Left lung (tissue), 10 donors: ENCODE results near the gene IL36G. TPM values are rescaled to one million over a fixed set of nuclear protein-coding genes. Genes with fewer than 3 reads are reported as not detected.

Experiments
- ATAC-seq: fragments of 200-7000 bp; cut with Tn5 transposase; one replicate; pipeline ENCODE4 v1.9.1; 2020; ENCODE audit warnings: moderate library complexity
- DNase-seq, 4 donors: peaks; one replicate each; pipeline ENCODE4 v3.0.0-alpha.2; 2013 to 2020
- H3K27ac ChIP-seq, 2 donors: fragments of 200-600 bp; sonication (generic) in 1 of 2; one replicate each; pipeline versions ENCODE4 v1.5.0 to v1.8.0; 2020 to 2021
- H3K27me3 ChIP-seq, 2 donors: fragments of 200-600 bp; sonication (generic) in 1 of 2; one replicate each; pipeline versions ENCODE4 v1.5.0 to v1.8.0; 2020 to 2021
- H3K36me3 ChIP-seq, 2 donors: fragments of 200-600 bp; sonication (generic) in 1 of 2; one replicate each; pipeline versions ENCODE4 v1.5.0 to v1.8.0; 2020 to 2021
- H3K4me1 ChIP-seq, 2 donors: fragments of 200-600 bp; one replicate each; pipeline ENCODE4 v1.8.0; 2021
- H3K4me3 ChIP-seq, 2 donors: fragments of 200-600 bp; sonication (generic) in 1 of 2; one replicate each; pipeline versions ENCODE4 v1.5.0 to v1.8.0; 2020 to 2021; ENCODE audit warnings: mild to moderate bottlenecking in 1 of 2
- H3K9me3 ChIP-seq, 2 donors: fragments of 200-600 bp; sonication (generic) in 1 of 2; one replicate each; pipeline versions ENCODE4 v1.5.0 to v1.8.0; 2020 to 2021
- CTCF ChIP-seq, 2 donors: fragments of 200-600 bp; sonication (generic) in 1 of 2; IDR thresholded peaks; one replicate each; pipeline versions ENCODE4 v1.5.0 to v1.8.0; 2021; ENCODE audit warnings: antibody characterized with exemption in 2 of 2
- intact Hi-C, 2 donors: fragments of 100-400 bp; cut with DNase I; formaldehyde crosslinking; loops; one replicate each; pipeline versions ENCODE4 v1.11.2 to v1.14.2; 2022
- polyA plus RNA-seq, 6 donors: library from polyadenylated mRNA; unstranded; fragments of 120-200 nt; gene quantifications; one replicate each; pipeline ENCODE4 v1.2.1, GENCODE V29; 2013; ENCODE audit not compliant: insufficient read length in 6 of 6
- total RNA-seq, 2 donors: library from RNA; stranded (reverse); fragmentation: NEBNext Ultra II Directional; extraction: Animal tissue kit (Norgen Biotek cat#: 25700); gene quantifications; one replicate each; pipeline ENCODE4 v1.2.1, GENCODE V29; 2021
- donor health status: DM: no; HTN: yes; CAD: no.
- donor health status: DM: no; HTN: no; CAD: no.

IL36G gene
- total and polyA plus RNA-seq, 8 donors: 0.23 to 0.28 TPM; not detected in 6

GRCh38 chr2:112997151-112997550 lies 19.3 kb downstream of the IL36G start:
- no peaks in the 10 kb centered on the region for H3K4me1 ChIP-seq
- intact Hi-C loops: no loop called here
- H3K4me3 ChIP-seq: no peak overlapping the region
- no peak overlapping the region for H3K27ac ChIP-seq
- H3K36me3 ChIP-seq: no peaks in the 10 kb centered on the region
- peaks cover 0 to 35% of the 10 kb centered on the region in 2 donors for H3K9me3 ChIP-seq
- DNase-seq (peak in 1 of 4 donors; percentile 5), ATAC-seq (no peak)
- H3K27me3 ChIP-seq: no peaks in the 10 kb centered on the region
- TF ChIP-seq CTCF (IDR thresholded peaks at IDR 0.05): no peak

GRCh38 chr2:113000436-113000835 lies 22.6 kb downstream of the IL36G start:
- Histone ChIP-seq H3K36me3 (no peaks in the 10 kb centered on the region), H3K4me3 (no peak overlapping the region), H3K27me3 (no peaks in the 10 kb centered on the region), H3K4me1 (no peaks in the 10 kb centered on the region), H3K27ac (no peak overlapping the region), H3K9me3 (peaks cover 0 to 22% of the 10 kb centered on the region in 2 donors)
- DNase-seq (no peak), ATAC-seq (no peak)
- TF ChIP-seq CTCF (IDR thresholded peaks at IDR 0.05): no peak
- intact Hi-C loops: no loop called here

- Histone ChIP-seq H3K27me3 (no peaks in the 10 kb centered on the region), H3K4me1 (no peaks in the 10 kb centered on the region), H3K4me3 (no peak overlapping the region), H3K9me3 (peaks cover 0 to 22% of the 10 kb centered on the region in 2 donors), H3K36me3 (no peaks in the 10 kb centered on the region), H3K27ac (no peak overlapping the region)
- DNase-seq (no peak), ATAC-seq (no peak)
- intact Hi-C loops: no loop called here
- TF ChIP-seq CTCF (IDR thresholded peaks at IDR 0.05): no peak
Observed at GRCh38 chr2:113002677-113003076, 24.9 kb downstream of the IL36G start.

GRCh38 chr2:113005030-113005509 lies 27.3 kb downstream of the IL36G start, which contains the start of gene IL36A:
Gene IL36A, plus strand, starts transcription at chr2:113005459. Its CDS starts 413 bp downstream, at chr2:113005872.
- Histone ChIP-seq H3K36me3 (no peaks in the 10 kb centered on the region), H3K27me3 (no peaks in the 10 kb centered on the region), H3K4me3 (no peak within 1 kb of the TSS), H3K4me1 (no peaks in the 10 kb centered on the region), H3K9me3 (peaks cover 0 to 15% of the 10 kb centered on the region in 2 donors), H3K27ac (no peak within 1 kb of the TSS)
- ATAC-seq (no peak), DNase-seq (no peak)
- no peak for TF ChIP-seq CTCF (IDR thresholded peaks at IDR 0.05)
- intact Hi-C loops: no loop called here

- Histone ChIP-seq H3K36me3 (no peaks in the 10 kb centered on the region), H3K27ac (no peak overlapping the region), H3K4me1 (no peaks in the 10 kb centered on the region), H3K27me3 (no peaks in the 10 kb centered on the region), H3K4me3 (no peak overlapping the region), H3K9me3 (no peaks in the 10 kb centered on the region)
- no peak for DNase-seq
- no peak for ATAC-seq
- TF ChIP-seq CTCF (IDR thresholded peaks at IDR 0.05): no peak
- intact Hi-C loops: no loop called here
Observed at GRCh38 chr2:113007250-113007649, 29.4 kb downstream of the IL36G start.
